ENCODE data around the gene KIRREL3.
"Not testable (repeated sequence)": the region's sequence is repeated elsewhere in the genome, so short reads cannot be mapped to it uniquely, and the experiment has no call there.

Gene KIRREL3

GRCh38 chr11:126410649-126411048, 589.9 kb downstream of the KIRREL3 start:
- DNase-seq: no peak

- no peak for DNase-seq
These were observed 591.0 kb downstream of the KIRREL3 start for GRCh38 chr11:126409620-126409985.

- DNase-seq: no peak
These were observed 591.5 kb downstream of the KIRREL3 start for GRCh38 chr11:126408901-126409619.

GRCh38 chr11:126408496-126408895, 592.1 kb downstream of the KIRREL3 start:
- DNase-seq: no peak

GRCh38 chr11:126407682-126408288, 592.8 kb downstream of the KIRREL3 start:
- no peak for DNase-seq

GRCh38 chr11:126407101-126407521, 593.5 kb downstream of the KIRREL3 start:
- DNase-seq: no peak

- no peak for DNase-seq
These were observed 594.2 kb downstream of the KIRREL3 start for GRCh38 chr11:126406368-126406767.

- peak in 1 of 2 experiments; percentile 11 for DNase-seq
These were observed 594.7 kb downstream of the KIRREL3 start for GRCh38 chr11:126405906-126406305.

GRCh38 chr11:126405374-126405773, 595.2 kb downstream of the KIRREL3 start:
- no peak for DNase-seq

GRCh38 chr11:126404367-126404766, 596.2 kb downstream of the KIRREL3 start:
- no peak for DNase-seq

GRCh38 chr11:126403658-126404057, 596.9 kb downstream of the KIRREL3 start:
- no peak for DNase-seq

GRCh38 chr11:126403022-126403581, 597.5 kb downstream of the KIRREL3 start:
- no peak for DNase-seq

- no peak for DNase-seq
These were observed 600.1 kb downstream of the KIRREL3 start for GRCh38 chr11:126400479-126400878.

GRCh38 chr11:126400019-126400418, 600.6 kb downstream of the KIRREL3 start:
- DNase-seq: no peak

GRCh38 chr11:126398721-126399120, 601.8 kb downstream of the KIRREL3 start:
- DNase-seq: no peak

GRCh38 chr11:126398296-126398695, 602.3 kb downstream of the KIRREL3 start:
- no peak for DNase-seq

- DNase-seq: no peak
These were observed 603.6 kb downstream of the KIRREL3 start for GRCh38 chr11:126396965-126397364.

GRCh38 chr11:126396266-126396665, 604.3 kb downstream of the KIRREL3 start:
- DNase-seq: not testable (repeated sequence)

GRCh38 chr11:126395784-126396183, 604.8 kb downstream of the KIRREL3 start:
- DNase-seq: not testable (repeated sequence)

- not testable (repeated sequence) for DNase-seq
These were observed 605.9 kb downstream of the KIRREL3 start for GRCh38 chr11:126394634-126395072.

GRCh38 chr11:126394036-126394435, 606.5 kb downstream of the KIRREL3 start:
- DNase-seq: no peak

- no peak for DNase-seq
These were observed 607.4 kb downstream of the KIRREL3 start for GRCh38 chr11:126393143-126393542.

- DNase-seq: no peak
These were observed 607.9 kb downstream of the KIRREL3 start for GRCh38 chr11:126392633-126393013.

- no peak for DNase-seq
These were observed 608.5 kb downstream of the KIRREL3 start for GRCh38 chr11:126391970-126392632.

All from NCI-H2081 (cell line).